NCI-H1105 (cell line): ENCODE results near the gene EME1.
"Not testable (repeated sequence)": the region's sequence is repeated elsewhere in the genome, so short reads cannot be mapped to it uniquely, and the experiment has no call there.

ENCODE experiments used
- DNase-seq: peaks from one replicate; lab custom pipeline; 2025; lab: John Stamatoyannopoulos, UW

EME1 gene

GRCh38 chr17:50426472-50426782 lies 53.4 kb downstream of the EME1 start:
- DNase-seq: no peak

GRCh38 chr17:50426814-50427787 lies 54.1 kb downstream of the EME1 start:
- no peak for DNase-seq

GRCh38 chr17:50428126-50428525 lies 55.1 kb downstream of the EME1 start:
- DNase-seq: not testable (repeated sequence)

- no peak for DNase-seq
These were observed 55.9 kb downstream of the EME1 start for GRCh38 chr17:50428831-50429424.

GRCh38 chr17:50429793-50430192 lies 56.8 kb downstream of the EME1 start:
- DNase-seq: no peak
